Stomach (tissue), 4 donors: ENCODE measurements around the gene DAB1.

Experiments used
- CTCF ChIP-seq, 7 experiments: fragments of 450-650 bp in 4 of 7; fragments of 200-600 bp in 3 of 7; sonication (generic) in 3 of 7; IDR thresholded peaks; one replicate each; pipeline ENCODE4 v1.5.1; 2016 to 2019; ENCODE audit warnings: antibody characterized with exemption in 7 of 7, control low read depth in 2 of 7, mild to moderate bottlenecking in 1 of 7
- EP300 ChIP-seq: sonication (generic); formaldehyde crosslinking; IDR thresholded peaks from one replicate; pipeline ENCODE4 v1.6.1; 2017; ENCODE audit warnings: antibody characterized with exemption
- POLR2A ChIP-seq, 4 donors: fragments of 450-650 bp; IDR thresholded peaks; one replicate each; pipeline ENCODE4 v1.6.1; 2016; ENCODE audit warnings: antibody characterized with exemption in 4 of 4, control low read depth in 2 of 4, mild to moderate bottlenecking in 1 of 4, moderate library complexity in 1 of 4
- POLR2AphosphoS5 ChIP-seq, 3 donors: sonication (generic); formaldehyde crosslinking; IDR thresholded peaks; one replicate each; pipeline ENCODE4 v1.6.1; 2016; ENCODE audit warnings: antibody characterized with exemption in 3 of 3

- no peak for TF ChIP-seq CTCF (IDR thresholded peaks at IDR 0.05)
- no peak for TF ChIP-seq POLR2AphosphoS5 (IDR thresholded peaks at IDR 0.05)
- no peak for TF ChIP-seq POLR2A (IDR thresholded peaks at IDR 0.05)
- TF ChIP-seq EP300, result no peak
Measured at GRCh38 chr1:57269630-57270225, 154.1 kb downstream of the DAB1 start.
